ENCODE results near the gene OPCML.

Gene OPCML

DNA sequence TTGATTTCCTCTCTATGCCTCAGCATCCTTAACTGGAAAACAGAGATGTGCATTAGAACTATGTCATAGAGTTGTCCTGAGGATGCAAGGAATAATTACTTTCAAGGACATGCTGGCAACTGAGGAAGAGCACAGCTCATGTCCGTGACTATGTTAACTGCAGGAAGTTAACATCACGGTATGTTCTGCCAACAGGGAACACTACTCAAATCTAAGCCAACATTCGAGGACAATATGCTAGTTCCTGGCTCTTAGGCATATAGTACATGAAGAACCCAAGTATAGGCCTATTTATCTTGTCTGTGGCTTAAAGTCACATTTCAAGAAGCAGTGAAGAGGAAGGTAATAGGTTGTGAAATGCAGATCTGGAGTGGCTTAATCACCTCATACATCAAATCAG is 1032.6 kb downstream of the OPCML start:
- Histone ChIP-seq H3K9ac (no peak overlapping the region), H3K4me3 (IDR thresholded peaks at IDR 0.05; ENCODE audit: insufficient read depth, low read depth, low read length) (no peak overlapping the region), H3K27ac (no peak overlapping the region), H3K79me2 (ENCODE audit: insufficient read depth, low read depth) (no peaks in the 10 kb centered on the region), H3K27me3 (ENCODE audit: insufficient read depth, low read depth) (no peaks in the 10 kb centered on the region), H3K4me1 (ENCODE audit: low read depth, poor library complexity, severe bottlenecking) (no peaks in the 10 kb centered on the region), H4K20me1 (ENCODE audit: insufficient read depth) (no peaks in the 10 kb centered on the region), H3K4me2 (no peak overlapping the region), H2AFZ (ENCODE audit: low read depth) (no peak overlapping the region), H3K36me3 (ENCODE audit: insufficient read depth) (no peaks in the 10 kb centered on the region)
- TF ChIP-seq, protein P1, sequence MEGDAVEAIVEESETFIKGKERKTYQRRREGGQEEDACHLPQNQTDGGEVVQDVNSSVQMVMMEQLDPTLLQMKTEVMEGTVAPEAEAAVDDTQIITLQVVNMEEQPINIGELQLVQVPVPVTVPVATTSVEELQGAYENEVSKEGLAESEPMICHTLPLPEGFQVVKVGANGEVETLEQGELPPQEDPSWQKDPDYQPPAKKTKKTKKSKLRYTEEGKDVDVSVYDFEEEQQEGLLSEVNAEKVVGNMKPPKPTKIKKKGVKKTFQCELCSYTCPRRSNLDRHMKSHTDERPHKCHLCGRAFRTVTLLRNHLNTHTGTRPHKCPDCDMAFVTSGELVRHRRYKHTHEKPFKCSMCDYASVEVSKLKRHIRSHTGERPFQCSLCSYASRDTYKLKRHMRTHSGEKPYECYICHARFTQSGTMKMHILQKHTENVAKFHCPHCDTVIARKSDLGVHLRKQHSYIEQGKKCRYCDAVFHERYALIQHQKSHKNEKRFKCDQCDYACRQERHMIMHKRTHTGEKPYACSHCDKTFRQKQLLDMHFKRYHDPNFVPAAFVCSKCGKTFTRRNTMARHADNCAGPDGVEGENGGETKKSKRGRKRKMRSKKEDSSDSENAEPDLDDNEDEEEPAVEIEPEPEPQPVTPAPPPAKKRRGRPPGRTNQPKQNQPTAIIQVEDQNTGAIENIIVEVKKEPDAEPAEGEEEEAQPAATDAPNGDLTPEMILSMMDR (conservative IDR thresholded peaks at IDR 0.05; ENCODE audit: low read depth, low read length), result no peak

DNA sequence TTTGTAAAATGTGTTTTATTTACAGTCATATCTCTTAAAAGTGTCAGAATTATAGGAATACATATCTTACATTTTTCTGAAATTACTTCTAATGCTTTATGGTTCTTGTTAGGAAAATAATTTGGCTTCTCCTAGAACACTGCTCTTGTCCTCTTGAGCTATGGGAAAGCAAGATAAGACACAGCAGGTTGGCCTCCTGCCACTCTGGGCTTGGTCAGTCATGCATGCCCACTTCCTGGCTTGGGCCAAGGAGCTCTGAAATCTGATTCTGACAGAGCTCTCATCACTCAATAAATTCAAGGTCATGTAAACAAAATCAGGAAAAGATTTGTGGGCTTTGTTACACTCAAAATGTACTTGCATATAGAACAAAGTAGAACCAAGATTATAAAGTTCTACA is 1036.0 kb downstream of the OPCML start:
- no peak overlapping the region for H3K27ac ChIP-seq
- no peak overlapping the region for H3K4me3 ChIP-seq (IDR thresholded peaks at IDR 0.05; ENCODE audit: insufficient read depth, low read depth, low read length)
- H3K4me1 ChIP-seq (ENCODE audit: low read depth, poor library complexity, severe bottlenecking), result no peaks in the 10 kb centered on the region
- H3K9ac ChIP-seq, result no peak overlapping the region
- H3K27me3 ChIP-seq (ENCODE audit: insufficient read depth, low read depth), result no peaks in the 10 kb centered on the region
- H4K20me1 ChIP-seq (ENCODE audit: insufficient read depth), result no peaks in the 10 kb centered on the region
- H3K4me2 ChIP-seq, result no peak overlapping the region
- no peaks in the 10 kb centered on the region for H3K79me2 ChIP-seq (ENCODE audit: insufficient read depth, low read depth)
- H2AFZ ChIP-seq (ENCODE audit: low read depth), result no peak overlapping the region
- TF ChIP-seq, protein P1 (conservative IDR thresholded peaks at IDR 0.05; ENCODE audit: low read depth, low read length), result no peak
- H3K36me3 ChIP-seq (ENCODE audit: insufficient read depth), result no peaks in the 10 kb centered on the region

DNA sequence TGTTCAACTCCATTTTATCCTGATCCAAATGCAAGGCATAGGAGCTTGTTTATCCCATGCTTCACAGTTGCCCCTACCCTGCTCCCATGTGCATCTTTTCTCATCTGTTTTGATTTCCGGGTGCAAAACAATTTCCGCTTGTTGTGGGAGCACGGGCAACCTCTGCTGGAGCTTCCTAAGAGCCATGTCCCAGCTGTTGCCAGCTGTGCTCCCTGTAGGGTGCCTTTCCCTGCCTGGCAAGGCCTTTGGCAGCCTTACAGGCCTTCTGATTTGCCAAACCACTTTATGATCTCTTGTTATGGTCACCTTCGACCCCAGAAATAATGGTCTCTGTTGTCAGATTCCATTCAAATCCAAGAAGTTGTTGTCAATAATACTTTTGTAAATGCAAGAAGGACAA is 1038.5 kb downstream of the OPCML start:
- Histone ChIP-seq H3K4me2 (no peak overlapping the region), H3K36me3 (ENCODE audit: insufficient read depth) (no peaks in the 10 kb centered on the region), H3K4me3 (IDR thresholded peaks at IDR 0.05; ENCODE audit: insufficient read depth, low read depth, low read length) (no peak overlapping the region), H3K27me3 (ENCODE audit: insufficient read depth, low read depth) (no peaks in the 10 kb centered on the region), H3K27ac (no peak overlapping the region), H2AFZ (ENCODE audit: low read depth) (no peak overlapping the region), H3K4me1 (ENCODE audit: low read depth, poor library complexity, severe bottlenecking) (no peaks in the 10 kb centered on the region), H4K20me1 (ENCODE audit: insufficient read depth) (no peaks in the 10 kb centered on the region), H3K79me2 (ENCODE audit: insufficient read depth, low read depth) (no peaks in the 10 kb centered on the region), H3K9ac (no peak overlapping the region)
- TF ChIP-seq, protein P1 (conservative IDR thresholded peaks at IDR 0.05; ENCODE audit: low read depth, low read length), result no peak

DNA sequence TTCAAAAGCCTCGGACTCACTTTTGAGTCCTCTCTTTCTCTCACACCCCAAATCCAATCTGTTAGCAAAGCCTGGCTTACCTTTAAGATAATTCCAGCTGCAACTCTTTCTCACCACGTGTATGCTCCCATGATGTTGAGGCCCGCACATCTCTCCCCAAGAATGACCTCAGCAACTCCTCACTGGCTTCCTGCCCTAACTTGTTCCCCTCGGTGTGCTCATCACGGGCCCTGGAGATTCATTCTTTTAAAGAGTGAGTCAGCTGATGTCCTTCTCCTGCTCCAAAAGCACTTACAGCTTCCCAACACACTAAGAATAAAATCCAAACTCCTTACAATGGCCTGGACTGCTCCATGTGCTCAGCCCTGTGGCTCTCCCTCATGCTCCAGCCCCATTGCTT is 1041.3 kb downstream of the OPCML start:
- Histone ChIP-seq H2AFZ (ENCODE audit: low read depth) (no peak overlapping the region), H3K4me3 (IDR thresholded peaks at IDR 0.05; ENCODE audit: insufficient read depth, low read depth, low read length) (no peak overlapping the region), H4K20me1 (ENCODE audit: insufficient read depth) (no peaks in the 10 kb centered on the region), H3K27ac (no peak overlapping the region), H3K36me3 (ENCODE audit: insufficient read depth) (no peaks in the 10 kb centered on the region), H3K9ac (no peak overlapping the region), H3K27me3 (ENCODE audit: insufficient read depth, low read depth) (no peaks in the 10 kb centered on the region), H3K79me2 (ENCODE audit: insufficient read depth, low read depth) (no peaks in the 10 kb centered on the region), H3K4me2 (no peak overlapping the region), H3K4me1 (ENCODE audit: low read depth, poor library complexity, severe bottlenecking) (no peaks in the 10 kb centered on the region)
- TF ChIP-seq, protein P1 (conservative IDR thresholded peaks at IDR 0.05; ENCODE audit: low read depth, low read length), result no peak

DNA sequence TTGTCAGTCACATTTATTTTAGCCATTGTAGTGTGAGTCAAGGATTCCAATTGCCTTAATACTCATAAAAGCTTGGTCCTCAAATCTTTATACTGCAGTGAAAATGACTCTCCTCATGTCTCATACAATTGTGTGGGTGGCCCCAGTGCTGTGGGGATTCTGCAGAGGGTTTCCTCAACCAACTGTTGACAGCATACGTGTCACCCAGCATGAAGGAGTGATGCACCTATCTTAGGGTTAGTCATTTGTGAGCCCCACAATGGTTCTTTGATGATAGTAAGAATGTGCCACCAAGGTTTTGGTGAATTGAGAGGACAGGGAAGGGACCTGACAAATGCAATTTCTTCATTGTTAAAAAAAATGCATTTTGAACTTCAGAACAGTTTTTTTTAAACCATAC is 1046.2 kb downstream of the OPCML start:
- Histone ChIP-seq H4K20me1 (ENCODE audit: insufficient read depth) (no peaks in the 10 kb centered on the region), H3K4me1 (ENCODE audit: low read depth, poor library complexity, severe bottlenecking) (no peaks in the 10 kb centered on the region), H3K79me2 (ENCODE audit: insufficient read depth, low read depth) (no peaks in the 10 kb centered on the region), H2AFZ (ENCODE audit: low read depth) (no peak overlapping the region), H3K36me3 (ENCODE audit: insufficient read depth) (no peaks in the 10 kb centered on the region), H3K9ac (no peak overlapping the region), H3K4me3 (IDR thresholded peaks at IDR 0.05; ENCODE audit: insufficient read depth, low read depth, low read length) (no peak overlapping the region), H3K4me2 (no peak overlapping the region), H3K27ac (no peak overlapping the region), H3K27me3 (ENCODE audit: insufficient read depth, low read depth) (no peaks in the 10 kb centered on the region)
- TF ChIP-seq, protein P1 (conservative IDR thresholded peaks at IDR 0.05; ENCODE audit: low read depth, low read length), result no peak

Measured in KMS-11 (cell line).